GM12878 (cell line): ENCODE measurements around the gene NFATC2. TPM values are rescaled to one million over a fixed set of nuclear protein-coding genes. Genes with fewer than 3 reads are reported as not detected.

Experiments used
- ATAC-seq: fragments of 200-7000 bp; cut with Tn5 transposase; 3 replicates; pipeline ENCODE4 v1.9.1; 2020; ENCODE audit warnings: mild to moderate bottlenecking, moderate library complexity
- BruUV-seq: library from RNA; stranded (reverse); fragments of 400-500 nt; replicated peaks from 2 replicates; lab custom pipeline; 2021; lab: Mats Ljungman, UMichigan
- CTCF ChIA-PET: fragments of 300-600 bp; sonication (Branson Sonifier 250); formaldehyde crosslinking; extraction: SDS; loops from one replicate; lab custom pipeline; 2021; ENCODE audit warnings: inconsistent platforms; lab: Yijun Ruan, JAX
- POLR2A ChIA-PET: fragments of 350-600 bp; formaldehyde crosslinking; extraction: SDS; loops from one replicate; lab custom pipeline; 2021; ENCODE audit warnings: inconsistent platforms; lab: Charles Lee
- RAD21 ChIA-PET: fragments of 300-600 bp; sonication (Branson Sonifier 250); formaldehyde crosslinking; loops from one replicate; lab custom pipeline; 2023; ENCODE audit warnings: antibody characterized with exemption; ENCODE audit not compliant: unreplicated experiment; lab: Charles Lee
- SMC1A ChIA-PET: fragments of 300-600 bp; sonication (Branson Sonifier 250); formaldehyde crosslinking; loops from one replicate; lab custom pipeline; 2023; ENCODE audit not compliant: unreplicated experiment, uncharacterized antibody; lab: Charles Lee
- DNase-seq: peaks from one replicate; pipeline ENCODE4 v3.0.0-alpha.2; 2011; ENCODE audit warnings: low read depth, low spot score
- FAIRE-seq: peaks from 3 replicates; lab custom pipeline; 2011; peaks lifted over from hg19 to GRCh38; lab: Jason Lieb, UNC
- H2AFZ ChIP-seq: 2 replicates; pipeline ENCODE4 v1.6.0; 2011; ENCODE audit warnings: low read depth, low read length, control low read depth; ENCODE audit not compliant: control insufficient read depth
- H3K27ac ChIP-seq: 2 replicates; pipeline ENCODE4 v1.5.1; 2011; ENCODE audit warnings: control low read depth; ENCODE audit not compliant: control insufficient read depth, insufficient read depth
- H3K27me3 ChIP-seq, 2 experiments: replicated peaks in 1 of 2; 2 replicates each; pipeline versions ENCODE4 v1.6.0 to v1.6.1; 2011; ENCODE audit warnings: low read length in 1 of 2; ENCODE audit not compliant: control insufficient read depth in 2 of 2, insufficient read depth in 2 of 2
- H3K36me3 ChIP-seq, 2 experiments: 2 replicates each; pipeline ENCODE4 v1.5.1; 2011; ENCODE audit warnings: low read length in 1 of 2; ENCODE audit not compliant: control insufficient read depth in 2 of 2, insufficient read depth in 2 of 2
- H3K4me1 ChIP-seq: 2 replicates; pipeline ENCODE4 v1.6.1; 2011; ENCODE audit warnings: mild to moderate bottlenecking, low read length, moderate library complexity, mixed read lengths; ENCODE audit not compliant: control insufficient read depth, insufficient read depth
- H3K4me2 ChIP-seq: 2 replicates; pipeline ENCODE4 v1.6.0; 2011; ENCODE audit warnings: control low read depth; ENCODE audit not compliant: control insufficient read depth, insufficient read depth
- H3K4me3 ChIP-seq: fragments of 200-600 bp; sonication (generic); 2 replicates; pipeline ENCODE4 v1.5.1; 2016
- H3K79me2 ChIP-seq: 2 replicates; pipeline ENCODE4 v1.6.0; 2011; ENCODE audit warnings: low read length; ENCODE audit not compliant: control insufficient read depth, insufficient read depth
- H3K9ac ChIP-seq: 2 replicates; pipeline ENCODE4 v1.8.0; 2011; ENCODE audit warnings: low read length, control low read depth, mixed read lengths; ENCODE audit not compliant: control insufficient read depth, insufficient read depth
- H3K9me3 ChIP-seq: replicated peaks from 3 replicates; pipeline ENCODE4 v1.5.1; 2011; ENCODE audit warnings: mild to moderate bottlenecking, low read length; ENCODE audit not compliant: control insufficient read depth, insufficient read depth
- H4K20me1 ChIP-seq: 2 replicates; pipeline ENCODE4 v1.6.0; 2011; ENCODE audit not compliant: control insufficient read depth, insufficient read depth
- CBFB ChIP-seq: IDR thresholded peaks from 2 replicates; pipeline ENCODE4 v1.6.1; 2016; ENCODE audit warnings: antibody characterized with exemption, low read depth
- MYB ChIP-seq: fragments of 150-350 bp; IDR thresholded peaks from 2 replicates; pipeline ENCODE4 v1.6.1; 2014; ENCODE audit warnings: mild to moderate bottlenecking, low read depth, low read length, borderline replicate concordance
- ZNF274 ChIP-seq: IDR thresholded peaks from one replicate; pipeline ENCODE4 v1.8.0; 2011; ENCODE audit not compliant: insufficient read length, insufficient read depth
- WGBS: methylation state at CpG from one replicate; pipeline ENCODE4 v1.1.6; 2016; ENCODE audit warnings: low lambda C conversion rate; ENCODE audit not compliant: insufficient replicate concordance, insufficient coverage; ENCODE audit errors: missing lambda C conversion rate; 5-methylcytosine and 5-hydroxymethylcytosine counted together
- in situ Hi-C: fragments of 300-500 bp; cut with MboI; formaldehyde crosslinking; loops from 9 replicates; pipeline ENCODE4 v1.14.3; 2018; ENCODE audit warnings: mixed read lengths
- intact Hi-C: fragments of 100-400 bp; cut with micrococcal nuclease; formaldehyde crosslinking; loops from one replicate; pipeline ENCODE4 v1.14.2; 2022; ENCODE audit not compliant: unreplicated experiment
- polyA plus RNA-seq, 11 experiments: library from polyadenylated mRNA; depleted of rRNA in 4 of 11; unstranded in 6 of 11; stranded (reverse) in 5 of 11; fragments of >200 nt; fragmentation: Nextera tagmentation in 4 of 11; fragmentation: Illumina TruSeq in 1 of 11; extraction: Ambion mirVana in 4 of 11; extraction: Trizol in 1 of 11; gene quantifications; 1 replicate in 1 of 11; 2 replicates in 10 of 11; pipeline versions ENCODE4 v1.2.1 to v1.2.3, GENCODE V29; 2011 to 2016; ENCODE audit warnings: inconsistent platforms in 2 of 11, missing spikeins in 2 of 11, low read depth in 1 of 11
- total RNA-seq, 4 experiments: library from RNA; depleted of rRNA in 3 of 4; stranded (reverse); fragments of >200 nt in 3 of 4; fragmentation: Illumina TruSeq in 1 of 4; extraction: Trizol in 1 of 4; gene quantifications; 2 replicates each; pipeline versions ENCODE4 v1.2.1 to v1.2.3, GENCODE V29; 2013 to 2021
- TF ChIP-seq, protein P1 (sequence below): fragments of 150-350 bp; IDR thresholded peaks from 2 replicates; pipeline ENCODE4 v1.6.1; 2014; ENCODE audit warnings: mild to moderate bottlenecking, low read depth, low read length
- TF ChIP-seq, protein P2 (sequence below): IDR thresholded peaks from 2 replicates; pipeline ENCODE4 v1.6.1; 2012; ENCODE audit warnings: low read depth, low read length, improper control_type of control experiment

NFATC2 gene
- total and polyA plus RNA-seq, 10 of the 15 experiments (the other 5 are each of a cell fraction or from before 2014, with no cell fraction given), result 3.3 to 20.0 (median 7.3) TPM

DNA sequence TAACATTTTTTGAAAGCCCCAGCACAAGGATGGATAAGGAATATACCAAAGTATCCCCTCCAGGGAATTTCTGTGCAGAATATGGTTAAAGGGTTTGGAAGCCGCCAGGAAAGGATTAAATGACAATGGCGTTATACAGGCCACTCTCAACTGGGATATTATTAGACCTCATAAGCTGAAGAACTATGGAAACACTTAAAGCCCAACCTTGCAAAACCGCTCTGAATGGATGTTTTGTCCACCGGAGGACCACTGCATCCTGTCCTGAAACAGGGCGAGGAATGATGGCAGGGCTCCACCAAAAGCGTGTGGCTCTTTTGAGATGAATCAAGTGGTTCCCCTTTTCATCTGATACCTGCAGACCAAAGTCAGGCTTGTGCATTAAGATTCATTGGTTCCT lies 32.4 kb downstream of the NFATC2 start:
- no peak overlapping the region for H3K4me3 ChIP-seq
- WGBS, result 74% methylated on average over 6 of the region's 6 CpGs
- FAIRE-seq, result no peak
- SMC1A ChIA-PET, result interaction anchor here (1.1 to 1.2 kb wide), 2 partner anchors 124 kb away, joined by 3 read pairs; no protein-coding TSS in a partner anchor
- H2AFZ ChIP-seq, result no peak overlapping the region
- POLR2A ChIA-PET, result no interaction called here
- TF ChIP-seq, protein P1, sequence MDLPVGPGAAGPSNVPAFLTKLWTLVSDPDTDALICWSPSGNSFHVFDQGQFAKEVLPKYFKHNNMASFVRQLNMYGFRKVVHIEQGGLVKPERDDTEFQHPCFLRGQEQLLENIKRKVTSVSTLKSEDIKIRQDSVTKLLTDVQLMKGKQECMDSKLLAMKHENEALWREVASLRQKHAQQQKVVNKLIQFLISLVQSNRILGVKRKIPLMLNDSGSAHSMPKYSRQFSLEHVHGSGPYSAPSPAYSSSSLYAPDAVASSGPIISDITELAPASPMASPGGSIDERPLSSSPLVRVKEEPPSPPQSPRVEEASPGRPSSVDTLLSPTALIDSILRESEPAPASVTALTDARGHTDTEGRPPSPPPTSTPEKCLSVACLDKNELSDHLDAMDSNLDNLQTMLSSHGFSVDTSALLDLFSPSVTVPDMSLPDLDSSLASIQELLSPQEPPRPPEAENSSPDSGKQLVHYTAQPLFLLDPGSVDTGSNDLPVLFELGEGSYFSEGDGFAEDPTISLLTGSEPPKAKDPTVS, result no peak
- TF ChIP-seq, protein P2, sequence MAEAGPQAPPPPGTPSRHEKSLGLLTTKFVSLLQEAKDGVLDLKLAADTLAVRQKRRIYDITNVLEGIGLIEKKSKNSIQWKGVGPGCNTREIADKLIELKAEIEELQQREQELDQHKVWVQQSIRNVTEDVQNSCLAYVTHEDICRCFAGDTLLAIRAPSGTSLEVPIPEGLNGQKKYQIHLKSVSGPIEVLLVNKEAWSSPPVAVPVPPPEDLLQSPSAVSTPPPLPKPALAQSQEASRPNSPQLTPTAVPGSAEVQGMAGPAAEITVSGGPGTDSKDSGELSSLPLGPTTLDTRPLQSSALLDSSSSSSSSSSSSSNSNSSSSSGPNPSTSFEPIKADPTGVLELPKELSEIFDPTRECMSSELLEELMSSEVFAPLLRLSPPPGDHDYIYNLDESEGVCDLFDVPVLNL, result no peak
- no peak for TF ChIP-seq ZNF274
- no peak for TF ChIP-seq MYB
- no peak for TF ChIP-seq CBFB
- TF ChIP-seq, all 136 proteins: peak for 0
- H3K27ac ChIP-seq, result no peak overlapping the region
- BruUV-seq, result no TSS peak
- H3K36me3 ChIP-seq, result peaks cover 9 to 16% of the 10 kb centered on the region in 2 experiments; a peak in 3 of 4 replicates
- RAD21 ChIA-PET, result no interaction called here
- H3K9me3 ChIP-seq, result no peaks in the 10 kb centered on the region; the same call in 2 of the 3 replicates
- no peak for ATAC-seq
- no peaks in the 10 kb centered on the region for H3K4me1 ChIP-seq
- H3K4me2 ChIP-seq, result no peak overlapping the region
- H4K20me1 ChIP-seq, result no peaks in the 10 kb centered on the region
- intact Hi-C loops, result no loop called here
- H3K79me2 ChIP-seq, result no peaks in the 10 kb centered on the region
- no peak overlapping the region for H3K9ac ChIP-seq
- CTCF ChIA-PET, result interaction anchor here (0.8 kb wide), 1 partner anchor 10 kb away, joined by 3 read pairs; no protein-coding TSS in a partner anchor
- DNase-seq, result no peak
- no peaks in the 10 kb centered on the region for H3K27me3 ChIP-seq
- in situ Hi-C loops, result no loop called here
